Endothelial cell of umbilical vein (primary cell): ENCODE data around the gene SPDYE4.

ENCODE experiments used
- EZH2 ChIP-seq: IDR thresholded peaks from 2 replicates; pipeline ENCODE4 v1.6.1; 2012; ENCODE audit warnings: borderline replicate concordance, low read depth, mild to moderate bottlenecking, moderate library complexity, low read length, inconsistent platforms; ENCODE audit not compliant: severe bottlenecking
- JUN ChIP-seq: IDR thresholded peaks from 2 replicates; pipeline ENCODE4 v1.6.1; 2011; ENCODE audit warnings: borderline replicate concordance, low read depth; ENCODE audit not compliant: insufficient read length, insufficient read depth
- MYC ChIP-seq: IDR thresholded peaks from one replicate; pipeline ENCODE4 v1.6.1; 2011; ENCODE audit warnings: mild to moderate bottlenecking, low read depth, low read length
- POLR2A ChIP-seq: IDR thresholded peaks from 2 replicates; pipeline ENCODE4 v1.6.1; 2012; ENCODE audit warnings: low read depth, mild to moderate bottlenecking, control low read depth, low read length
- POLR2AphosphoS5 ChIP-seq: IDR thresholded peaks from 2 replicates; pipeline ENCODE4 v1.6.1; 2012; ENCODE audit warnings: low read depth, mild to moderate bottlenecking, control low read depth, low read length, moderate library complexity; ENCODE audit not compliant: insufficient read depth
- TF ChIP-seq, protein P1 (sequence below), 2 donors: IDR thresholded peaks; 1 replicate in 1 of 2; 2 replicates in 1 of 2; pipeline ENCODE4 v1.5.1; 2011; ENCODE audit warnings: low read length in 2 of 2, mild to moderate bottlenecking in 2 of 2, moderate library complexity in 2 of 2, control low read depth in 1 of 2, inconsistent platforms in 1 of 2, low read depth in 1 of 2; ENCODE audit not compliant: insufficient read depth in 1 of 2; ENCODE audit errors: extremely low read depth in 1 of 2
- TF ChIP-seq, protein P2 (sequence below): IDR thresholded peaks from 2 replicates; pipeline ENCODE4 v1.6.1; 2011; ENCODE audit not compliant: insufficient read depth, insufficient read length

GRCh38 chr17:8791910-8792270 lies 33.5 kb upstream of the SPDYE4 start:
- TF ChIP-seq, protein P1, sequence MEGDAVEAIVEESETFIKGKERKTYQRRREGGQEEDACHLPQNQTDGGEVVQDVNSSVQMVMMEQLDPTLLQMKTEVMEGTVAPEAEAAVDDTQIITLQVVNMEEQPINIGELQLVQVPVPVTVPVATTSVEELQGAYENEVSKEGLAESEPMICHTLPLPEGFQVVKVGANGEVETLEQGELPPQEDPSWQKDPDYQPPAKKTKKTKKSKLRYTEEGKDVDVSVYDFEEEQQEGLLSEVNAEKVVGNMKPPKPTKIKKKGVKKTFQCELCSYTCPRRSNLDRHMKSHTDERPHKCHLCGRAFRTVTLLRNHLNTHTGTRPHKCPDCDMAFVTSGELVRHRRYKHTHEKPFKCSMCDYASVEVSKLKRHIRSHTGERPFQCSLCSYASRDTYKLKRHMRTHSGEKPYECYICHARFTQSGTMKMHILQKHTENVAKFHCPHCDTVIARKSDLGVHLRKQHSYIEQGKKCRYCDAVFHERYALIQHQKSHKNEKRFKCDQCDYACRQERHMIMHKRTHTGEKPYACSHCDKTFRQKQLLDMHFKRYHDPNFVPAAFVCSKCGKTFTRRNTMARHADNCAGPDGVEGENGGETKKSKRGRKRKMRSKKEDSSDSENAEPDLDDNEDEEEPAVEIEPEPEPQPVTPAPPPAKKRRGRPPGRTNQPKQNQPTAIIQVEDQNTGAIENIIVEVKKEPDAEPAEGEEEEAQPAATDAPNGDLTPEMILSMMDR (IDR thresholded peaks at IDR 0.05; ENCODE audit: extremely low read depth in 1 of 2, insufficient read depth in 1 of 2, low read depth in 1 of 2, low read length in 2 of 2), result no peak
- TF ChIP-seq EZH2 (no peak), POLR2AphosphoS5 (no peak), POLR2A (no peak), MYC (no peak), JUN (no peak)
- TF ChIP-seq, protein P2, sequence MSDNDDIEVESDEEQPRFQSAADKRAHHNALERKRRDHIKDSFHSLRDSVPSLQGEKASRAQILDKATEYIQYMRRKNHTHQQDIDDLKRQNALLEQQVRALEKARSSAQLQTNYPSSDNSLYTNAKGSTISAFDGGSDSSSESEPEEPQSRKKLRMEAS, result no peak
